Measurements from ENCODE around the gene GFER. TPM values are rescaled to one million over a fixed set of nuclear protein-coding genes. Genes with fewer than 3 reads are reported as not detected.
"Not testable (repeated sequence)": the region's sequence is repeated elsewhere in the genome, so short reads cannot be mapped to it uniquely, and the experiment has no call there.

Gene GFER
- total RNA-seq, 2 experiments from 2014 or later: 34.4 to 37.5 TPM

- Mint-ChIP-seq H3K36me3 (peaks cover 38% of the 10 kb centered on the region), H3K4me3 (peak within 1 kb of the TSS; percentile 96), H3K9me3 (no peaks in the 10 kb centered on the region), H3K4me1 (ENCODE audit: low read depth) (peaks cover 40% of the 10 kb centered on the region), H3K27me3 (peaks cover 1% of the 10 kb centered on the region), H3K27ac (peak within 1 kb of the TSS; percentile 86)
- CTCF ChIA-PET: interaction anchor here (1.4 kb wide), 1 partner anchor 16 kb away, joined by 6 read pairs; the partner anchor contains the start of gene MSRB1
- POLR2A ChIA-PET: interaction anchor here (1.3 to 3.2 kb wide), 3 partner anchors 12 to 196 kb away, joined by 4 to 15 read pairs (median 10); partner anchors contain the start of genes TBL3 and TRAF7
- intact Hi-C loops (cut with micrococcal nuclease): loop anchor here (1.0 to 5.0 kb wide), 4 partner anchors 16 to 347 kb away; partner anchors contain the start of genes CRAMP1, IFT140 and MSRB1
- DNase-seq: peak; percentile 95
These were observed 24.5 kb upstream of the GFER start, which contains the start of gene NDUFB10 for GRCh38 chr16:1959269-1960039. NDUFB10 (plus strand) TSS chr16:1959538; CDS start chr16:1959625, 87 bp downstream.

- peak overlapping the region; percentile 96 for H3K4me3 Mint-ChIP-seq
- peak overlapping the region; percentile 86 for H3K27ac Mint-ChIP-seq
- CTCF ChIA-PET: no interaction called here
- H3K4me1 Mint-ChIP-seq (ENCODE audit: low read depth): peaks cover 45% of the 10 kb centered on the region
- no peaks in the 10 kb centered on the region for H3K9me3 Mint-ChIP-seq
- intact Hi-C loops (cut with micrococcal nuclease): loop anchor here (5.0 kb wide), 2 partner anchors 51 to 349 kb away; partner anchors contain the start of genes CRAMP1 and IFT140
- peaks cover 1% of the 10 kb centered on the region for H3K27me3 Mint-ChIP-seq
- POLR2A ChIA-PET: interaction anchor here (0.8 to 3.2 kb wide), 9 partner anchors 10 to 194 kb away, joined by 3 to 15 read pairs (median 7); partner anchors contain the start of genes GFER, MSRB1, NOXO1 and TBL3
- H3K36me3 Mint-ChIP-seq: peaks cover 47% of the 10 kb centered on the region
- peak; percentile 69 for DNase-seq
These were observed 23.0 kb upstream of the GFER start for GRCh38 chr16:1960665-1961630.

DNA sequence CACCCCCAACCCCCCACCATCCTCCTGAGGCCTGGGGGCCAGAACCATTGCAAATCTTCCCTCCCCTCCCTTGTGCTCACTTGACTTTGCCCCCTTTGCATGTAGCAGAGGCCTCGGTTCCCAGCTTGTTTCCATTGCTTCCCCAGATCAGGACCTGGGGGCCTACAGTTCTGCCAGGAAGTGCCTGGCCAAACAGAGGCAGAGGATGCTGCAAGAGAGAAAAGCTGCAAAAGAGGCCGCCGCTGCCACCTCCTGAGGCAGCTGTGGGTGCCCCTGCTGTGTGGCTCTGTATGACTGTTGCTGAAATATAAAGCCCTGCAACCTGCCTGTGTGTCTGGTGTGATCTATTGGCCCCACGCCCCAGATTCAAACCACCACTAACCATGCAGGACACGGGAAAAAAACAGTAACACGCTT lies 22.3 kb upstream of the GFER start:
- DNase-seq: peak; percentile 54
- Mint-ChIP-seq H3K9me3 (no peaks in the 10 kb centered on the region), H3K27me3 (peaks cover 1% of the 10 kb centered on the region), H3K36me3 (peaks cover 47% of the 10 kb centered on the region), H3K27ac (peak overlapping the region; percentile 86), H3K4me3 (peak overlapping the region; percentile 92), H3K4me1 (ENCODE audit: low read depth) (peaks cover 46% of the 10 kb centered on the region)
- ChIA-PET POLR2A (interaction anchor here (0.9 to 3.2 kb wide), 5 partner anchors 10 to 193 kb away, joined by 3 to 15 read pairs (median 8); partner anchors contain the start of genes GFER, MSRB1, NOXO1 and TBL3), CTCF (no interaction called here)
- intact Hi-C loops (cut with micrococcal nuclease): loop anchor here (2.0 to 5.0 kb wide), 3 partner anchors 51 to 467 kb away; partner anchors contain the start of genes CCNF, CRAMP1 and IFT140

- H3K4me3 Mint-ChIP-seq: peak overlapping the region; percentile 92
- DNase-seq, H3K27me3 Mint-ChIP-seq, CTCF ChIA-PET, H3K9me3 Mint-ChIP-seq: not testable (repeated sequence)
- H3K36me3 Mint-ChIP-seq: peaks cover 47% of the 10 kb centered on the region
- intact Hi-C loops (cut with micrococcal nuclease): loop anchor here (2.0 to 5.0 kb wide), 3 partner anchors 50 to 466 kb away; partner anchors contain the start of genes CCNF, CRAMP1 and IFT140
- peak overlapping the region; percentile 86 for H3K27ac Mint-ChIP-seq
- peaks cover 46% of the 10 kb centered on the region for H3K4me1 Mint-ChIP-seq (ENCODE audit: low read depth)
- POLR2A ChIA-PET: interaction anchor here (0.9 to 3.3 kb wide), 6 partner anchors 9 to 193 kb away, joined by 3 to 22 read pairs (median 10); partner anchors contain the start of genes GFER, MSRB1, TBL3 and TRAF7
These were observed 21.5 kb upstream of the GFER start for GRCh38 chr16:1962161-1963153.

DNA sequence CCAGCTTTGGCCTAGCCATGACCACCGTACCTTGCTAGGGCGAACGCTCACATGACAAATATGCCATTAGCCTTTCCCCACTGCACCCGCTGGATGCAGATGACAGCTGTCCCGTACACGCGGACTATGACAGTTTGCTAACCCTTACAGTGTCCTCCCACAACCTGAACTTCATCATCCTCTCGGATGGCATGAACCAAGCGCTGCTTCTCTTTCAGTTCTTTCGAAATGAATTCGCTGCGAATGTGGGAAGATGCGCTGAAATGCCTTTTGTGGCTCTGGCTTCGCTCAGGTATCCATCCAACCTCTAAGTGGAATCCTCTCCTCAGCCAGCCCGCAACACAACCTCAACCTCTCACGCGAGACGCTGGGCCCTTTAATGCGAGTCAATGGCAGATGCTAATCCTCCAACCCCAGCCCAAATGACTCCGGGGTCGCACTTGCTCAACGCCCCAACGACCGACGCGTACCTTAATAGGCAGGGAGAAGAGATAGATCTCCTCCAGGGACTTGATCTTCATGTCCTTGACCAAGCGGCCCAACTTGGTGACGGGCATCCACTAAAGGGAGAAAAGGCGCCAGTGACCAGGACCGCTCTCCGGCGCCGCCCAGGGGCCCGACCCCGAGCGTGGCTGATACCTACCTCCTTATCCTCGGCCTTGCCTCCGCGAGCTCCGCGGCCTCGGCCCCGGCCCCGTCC lies 20.0 kb upstream of the GFER start:
- Mint-ChIP-seq H3K27me3 (no peaks in the 10 kb centered on the region), H3K4me3 (peak overlapping the region; percentile 92), H3K4me1 (ENCODE audit: low read depth) (peaks cover 44% of the 10 kb centered on the region), H3K27ac (peak overlapping the region; percentile 86), H3K36me3 (peaks cover 47% of the 10 kb centered on the region), H3K9me3 (no peaks in the 10 kb centered on the region)
- ChIA-PET CTCF (interaction anchor here (0.6 to 1.0 kb wide), 4 partner anchors 20 to 557 kb away, joined by 3 read pairs; partner anchors contain the start of genes GFER and MSRB1), POLR2A (interaction anchor here (0.7 to 3.3 kb wide), 20 partner anchors 8 to 258 kb away, joined by 3 to 25 read pairs (median 5); partner anchors contain the start of genes EME2, GFER, MAPK8IP3 and MRPS34)
- DNase-seq: peak; percentile 54
- intact Hi-C loops (cut with micrococcal nuclease): loop anchor here (1.0 to 5.0 kb wide), 5 partner anchors 21 to 465 kb away; partner anchors contain the start of genes CCNF, CRAMP1, IFT140 and MSRB1

DNA sequence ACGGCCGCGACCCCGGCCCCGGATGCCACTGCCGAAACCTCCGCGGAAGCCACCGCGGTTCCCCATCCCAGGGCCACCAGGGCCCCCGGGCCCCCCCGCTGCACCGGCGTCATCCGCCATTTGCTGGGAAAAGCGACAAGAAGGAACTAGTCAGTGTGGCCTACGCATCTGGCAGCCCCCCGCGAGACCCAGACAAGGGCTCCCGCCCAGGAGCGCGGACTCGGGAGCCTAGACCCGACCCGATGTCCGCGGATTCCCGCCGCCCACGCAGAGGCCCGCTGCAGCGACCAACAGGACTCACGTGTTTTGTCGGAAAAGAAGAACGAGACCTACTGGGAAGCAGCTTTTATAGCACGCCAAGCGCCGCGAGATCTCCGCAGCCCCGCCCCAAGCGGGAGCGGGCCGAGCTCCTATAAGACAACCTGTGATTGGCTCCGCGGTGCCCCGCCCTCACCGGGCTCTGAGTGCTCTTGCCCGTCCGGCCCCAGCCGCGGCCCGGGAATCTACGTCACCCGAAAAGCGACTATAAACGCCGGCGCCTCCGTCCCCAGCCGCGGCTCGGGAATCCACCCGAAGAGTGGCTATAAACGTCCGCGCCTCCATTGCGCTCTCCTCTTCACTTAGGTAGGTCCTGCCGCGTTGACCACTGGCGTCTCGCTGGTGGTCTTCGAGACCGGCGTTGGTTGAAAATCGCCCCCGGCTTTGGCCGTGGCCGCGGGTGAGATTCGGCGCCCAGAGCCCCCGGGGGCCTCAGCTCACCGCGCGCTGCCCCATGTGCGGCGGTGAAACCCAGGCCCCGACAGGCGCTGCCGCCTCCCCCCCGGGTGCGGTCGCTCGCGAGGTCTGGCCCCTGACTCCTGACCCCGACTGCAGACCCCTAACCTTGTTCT lies 19.2 kb upstream of the GFER start, which contains the start of gene RPS2:
Gene RPS2, minus strand, starts transcription at position 321 of the 890 bp plus-strand sequence. Its CDS starts 201 bp downstream, at position 120.
- H3K9me3 Mint-ChIP-seq: no peaks in the 10 kb centered on the region
- DNase-seq: peak; percentile 99
- H3K36me3 Mint-ChIP-seq: peaks cover 47% of the 10 kb centered on the region
- H3K27ac Mint-ChIP-seq: peak within 1 kb of the TSS; percentile 96
- peaks cover 41% of the 10 kb centered on the region for H3K4me1 Mint-ChIP-seq (ENCODE audit: low read depth)
- CTCF ChIA-PET: interaction anchor here (0.6 to 1.0 kb wide), 6 partner anchors 19 to 557 kb away, joined by 3 to 4 read pairs (median 3); partner anchors contain the start of genes GFER, MSRB1, NUBP2 and SPSB3
- peak within 1 kb of the TSS; percentile 92 for H3K4me3 Mint-ChIP-seq
- POLR2A ChIA-PET: interaction anchor here (0.6 to 3.3 kb wide), 27 partner anchors 9 to 555 kb away, joined by 3 to 25 read pairs (median 4); partner anchors contain the start of genes AMDHD2, EME2, FAHD1 and GFER
- H3K27me3 Mint-ChIP-seq: no peaks in the 10 kb centered on the region
- intact Hi-C loops (cut with micrococcal nuclease): loop anchor here (1.0 to 5.0 kb wide), 4 partner anchors 21 to 352 kb away; partner anchors contain the start of genes CRAMP1, IFT140 and MSRB1

DNA sequence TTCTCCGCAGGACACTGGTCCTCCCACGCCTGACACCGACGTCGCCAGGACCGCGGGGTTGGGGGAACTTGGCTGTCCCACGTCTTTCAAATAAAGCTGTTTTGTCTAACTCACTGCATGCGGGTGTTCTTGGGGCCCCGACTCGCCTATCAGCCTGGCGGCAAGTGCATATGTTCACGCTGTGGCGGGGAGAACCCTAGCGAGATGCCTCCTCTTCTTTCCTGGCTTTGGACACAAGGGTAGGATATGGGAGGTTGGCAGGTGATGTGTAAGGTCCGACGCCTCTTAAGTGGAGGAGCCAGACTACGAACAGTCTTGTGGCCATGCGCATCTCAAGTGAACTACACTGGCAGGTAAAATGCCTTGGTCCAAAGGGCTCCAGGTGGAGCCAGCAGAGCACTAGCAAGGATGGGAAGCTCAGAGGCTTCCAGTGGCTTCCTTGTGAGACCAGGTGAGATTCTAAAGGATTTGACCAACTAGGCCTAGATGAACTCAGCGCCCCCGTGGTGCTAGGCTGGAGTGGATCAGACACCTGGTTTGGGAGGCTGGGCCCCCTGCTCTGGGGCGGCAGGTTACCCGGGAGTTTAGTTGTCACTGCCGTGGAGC lies 18.5 kb upstream of the GFER start:
- DNase-seq: peak; percentile 35
- H3K36me3 Mint-ChIP-seq: peaks cover 46% of the 10 kb centered on the region
- H3K27ac Mint-ChIP-seq: peak overlapping the region; percentile 96
- ChIA-PET CTCF (interaction anchor here (0.9 to 1.4 kb wide), 2 partner anchors 38 to 183 kb away, joined by 4 to 6 read pairs; partner anchors contain the start of genes NUBP2 and SPSB3), POLR2A (interaction anchor here (0.6 to 3.3 kb wide), 21 partner anchors 8 to 555 kb away, joined by 3 to 25 read pairs (median 5); partner anchors contain the start of genes AMDHD2, EME2, GFER and MAPK8IP3)
- H3K9me3 Mint-ChIP-seq: no peaks in the 10 kb centered on the region
- no peaks in the 10 kb centered on the region for H3K27me3 Mint-ChIP-seq
- H3K4me3 Mint-ChIP-seq: peak overlapping the region; percentile 92
- H3K4me1 Mint-ChIP-seq (ENCODE audit: low read depth): peaks cover 37% of the 10 kb centered on the region
- intact Hi-C loops (cut with micrococcal nuclease): loop anchor here (2.0 kb wide), 1 partner anchor 27 kb away; no protein-coding TSS in a partner anchor

- no peak for DNase-seq
- intact Hi-C loops (cut with micrococcal nuclease): no loop called here
- Mint-ChIP-seq H3K9me3 (no peaks in the 10 kb centered on the region), H3K4me3 (peak within 1 kb of the TSS; percentile 92), H3K4me1 (ENCODE audit: low read depth) (peaks cover 35% of the 10 kb centered on the region), H3K36me3 (peaks cover 38% of the 10 kb centered on the region), H3K27ac (peak within 1 kb of the TSS; percentile 96), H3K27me3 (no peaks in the 10 kb centered on the region)
- CTCF ChIA-PET: interaction anchor here (0.6 to 1.4 kb wide), 2 partner anchors 37 to 81 kb away, joined by 3 to 6 read pairs; no protein-coding TSS in a partner anchor
- POLR2A ChIA-PET: interaction anchor here (1.1 to 2.3 kb wide), 3 partner anchors 25 to 189 kb away, joined by 3 to 25 read pairs (median 4); partner anchors contain the start of genes NUBP2, SPSB3 and TRAF7
These were observed 17.5 kb upstream of the GFER start, which contains the start of gene RNF151 for GRCh38 chr16:1966460-1966859. RNF151 (plus strand) TSS chr16:1966856; CDS start chr16:1966882, 26 bp downstream.

All from activated CD4-positive, alpha-beta memory T cell treated with anti-CD3 and anti-CD28 coated beads for 36 hours (primary cell).